Measurements from ENCODE around the gene HNRNPLL.
"Not testable (repeated sequence)": the region's sequence is repeated elsewhere in the genome, so short reads cannot be mapped to it uniquely, and the experiment has no call there.

HNRNPLL gene

DNA sequence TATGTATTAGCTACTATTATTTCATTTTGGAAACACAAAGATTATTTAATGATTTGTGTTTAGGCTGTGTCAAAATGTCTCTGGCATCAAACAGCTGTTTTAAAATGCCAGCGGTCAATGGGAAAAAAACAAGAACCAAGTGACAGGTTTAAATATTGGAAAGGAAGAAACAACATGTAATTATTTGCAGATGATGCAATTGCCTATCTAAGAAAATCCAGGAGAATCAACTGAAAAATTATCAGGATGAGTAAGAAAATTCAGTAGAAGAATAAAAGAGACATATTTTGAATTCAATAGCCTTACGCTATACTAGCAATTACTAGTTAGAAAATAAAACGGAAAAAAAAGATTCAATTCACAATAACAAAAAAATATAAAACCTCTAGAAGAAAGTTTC lies 51.6 kb downstream of the HNRNPLL start:
- DNase-seq = no peak

DNA sequence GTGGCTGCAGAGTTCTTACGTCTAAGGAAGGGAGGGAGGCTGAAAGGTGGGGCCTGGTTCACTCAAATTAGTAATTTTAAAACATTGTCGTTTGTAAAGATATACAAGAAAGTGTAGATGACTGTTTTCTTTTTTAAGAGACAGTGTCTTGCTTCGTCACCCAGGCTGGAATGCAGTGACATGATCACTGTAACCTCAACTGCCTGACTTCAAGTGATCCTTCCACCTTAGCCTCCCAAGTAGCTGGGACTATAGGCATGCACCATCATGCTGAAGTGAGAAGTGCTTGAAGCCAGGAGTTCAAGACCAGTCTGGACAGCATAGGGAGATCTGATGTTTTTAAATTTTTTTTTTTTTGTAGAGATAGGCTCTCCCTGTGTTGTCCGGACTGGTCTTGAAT lies 52.9 kb downstream of the HNRNPLL start:
- DNase-seq = no peak

DNA sequence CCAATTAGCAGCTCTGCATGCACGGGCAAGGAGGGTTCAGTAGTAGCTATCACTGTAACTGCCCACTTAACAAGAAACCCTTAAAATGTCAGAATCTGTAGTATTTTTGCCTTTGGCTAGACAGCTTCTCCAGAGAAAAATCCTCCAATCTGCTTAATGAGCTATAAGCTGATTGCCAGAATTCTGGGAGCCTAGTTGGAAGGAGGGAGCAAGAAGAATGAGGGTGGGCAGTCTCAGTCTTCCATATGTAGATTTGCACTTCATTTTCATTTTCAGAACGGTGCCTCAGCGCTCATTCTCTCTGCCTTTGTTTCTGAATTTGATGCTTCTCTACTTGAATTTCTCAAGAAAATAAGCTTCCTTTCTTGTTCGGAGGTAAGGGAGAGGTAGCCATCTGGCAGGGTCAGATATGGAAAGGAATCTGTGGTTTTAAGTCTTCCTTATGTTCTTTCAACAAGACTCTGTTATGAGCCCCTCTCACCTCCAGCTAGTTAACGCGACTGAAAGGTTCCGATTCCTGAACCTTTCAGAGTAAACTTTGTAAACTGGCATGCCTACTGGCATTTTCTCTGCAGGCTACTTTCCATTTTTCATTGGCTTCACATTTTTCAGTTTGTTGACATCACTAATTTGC lies 53.5 kb downstream of the HNRNPLL start:
- no peak for DNase-seq

DNA sequence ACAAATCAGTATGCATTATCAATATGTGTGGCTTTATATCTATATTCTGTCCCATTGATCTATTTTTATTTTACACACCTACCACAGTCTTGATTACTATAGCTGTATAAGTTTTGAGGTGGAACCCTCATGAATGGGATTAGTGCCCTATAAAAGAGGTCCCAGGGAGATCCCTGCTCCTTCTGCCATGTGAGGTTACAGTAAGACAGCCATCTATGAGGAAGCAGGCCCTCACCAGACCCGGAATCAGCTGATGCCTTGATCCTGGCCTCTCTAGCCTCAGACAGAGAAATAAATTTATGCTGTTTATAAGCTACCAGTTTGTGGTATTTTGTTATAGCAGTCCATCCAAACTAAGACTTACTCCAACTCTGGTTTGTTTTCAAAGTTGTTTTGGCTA lies 54.9 kb downstream of the HNRNPLL start:
- DNase-seq = no peak

DNA sequence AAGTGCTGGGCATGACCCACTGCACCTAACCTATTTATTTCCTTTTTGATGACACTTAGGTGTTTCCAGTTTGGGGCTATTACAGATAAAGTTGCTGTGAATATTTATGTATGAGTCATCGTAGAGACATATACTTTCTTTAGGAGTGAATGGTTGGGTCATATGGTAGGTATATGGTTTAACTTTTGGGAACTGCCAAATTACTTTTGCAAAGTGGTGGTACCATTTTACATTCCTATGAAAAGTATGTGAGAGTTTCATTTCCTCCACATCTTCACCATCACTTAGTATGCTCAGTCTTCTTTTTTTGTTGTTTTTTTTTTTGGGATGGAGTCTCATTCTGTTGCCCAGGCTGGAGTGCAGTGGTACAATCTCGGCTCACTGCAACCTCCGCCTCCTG lies 56.1 kb downstream of the HNRNPLL start:
- DNase-seq = no peak

DNA sequence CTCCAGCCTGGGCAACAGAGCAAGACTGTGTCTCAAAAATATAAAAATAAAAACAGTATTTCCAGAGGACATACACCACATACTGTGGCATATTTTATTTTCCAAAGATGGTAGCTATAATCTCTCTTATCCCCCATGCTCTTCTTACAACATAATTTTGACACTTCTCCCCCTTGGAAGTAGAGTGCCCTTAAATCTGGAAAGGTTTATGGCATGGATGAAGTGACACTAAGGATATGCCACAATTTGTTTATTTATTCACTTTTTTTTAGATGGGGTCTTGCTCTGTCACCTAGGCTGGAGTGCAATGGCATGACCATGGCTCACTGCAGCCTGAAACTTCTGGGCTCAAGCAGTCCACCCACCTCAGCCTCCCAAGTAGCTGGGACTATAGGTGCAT lies 56.7 kb downstream of the HNRNPLL start:
- DNase-seq = no peak

DNA sequence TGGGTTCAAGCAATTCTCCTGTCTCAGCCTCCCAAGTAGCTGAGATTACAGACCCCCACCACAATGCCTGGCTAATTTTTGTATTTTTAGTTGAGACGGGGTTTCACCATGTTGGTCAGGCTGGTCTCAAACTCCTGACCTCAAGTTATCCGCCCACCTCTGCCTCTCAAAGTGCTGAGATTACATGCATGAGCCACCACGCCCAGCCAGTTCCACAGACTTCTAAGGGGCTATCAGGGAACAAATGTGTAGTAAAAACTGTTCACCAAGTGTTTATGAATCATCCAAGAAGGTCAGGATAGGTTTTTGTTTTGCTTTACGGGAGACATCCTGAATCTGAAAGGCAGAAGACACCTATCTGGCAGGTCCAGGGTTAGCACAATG lies 60.5 kb downstream of the HNRNPLL start:
- DNase-seq = not testable (repeated sequence)

DNA sequence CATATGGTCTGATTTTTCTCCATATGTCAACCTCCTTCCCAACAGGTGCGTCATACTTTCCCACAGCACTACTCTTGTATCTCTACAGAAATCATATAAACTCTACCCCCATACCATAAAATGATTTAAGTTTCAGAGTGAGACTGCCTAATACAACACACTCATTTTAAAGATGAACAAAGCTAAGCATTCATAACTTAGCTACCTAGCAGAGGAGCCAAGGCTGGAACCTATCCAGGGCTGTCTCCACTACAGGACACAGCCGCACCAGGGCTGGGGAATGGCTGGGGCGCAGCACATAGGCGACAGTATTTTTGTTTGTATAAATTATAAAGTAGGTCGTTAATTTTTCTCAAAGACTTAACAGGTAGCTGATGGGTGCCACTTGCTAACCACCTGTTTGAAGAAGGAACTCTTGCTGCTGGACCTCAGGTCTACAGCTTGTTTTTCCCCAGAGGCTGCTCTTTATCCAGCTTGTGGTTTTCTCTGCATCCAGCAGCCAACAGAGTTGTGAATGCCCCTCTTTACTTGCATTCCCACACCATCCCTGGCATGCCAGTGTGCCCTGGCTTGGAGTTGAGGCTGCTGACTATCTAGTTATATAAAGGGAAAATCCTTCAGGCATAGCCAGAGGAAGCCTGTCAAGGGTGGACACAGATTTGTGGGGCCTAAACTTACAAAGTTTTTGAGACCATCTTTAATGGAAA lies 62.0 kb downstream of the HNRNPLL start:
- no peak for DNase-seq

DNA sequence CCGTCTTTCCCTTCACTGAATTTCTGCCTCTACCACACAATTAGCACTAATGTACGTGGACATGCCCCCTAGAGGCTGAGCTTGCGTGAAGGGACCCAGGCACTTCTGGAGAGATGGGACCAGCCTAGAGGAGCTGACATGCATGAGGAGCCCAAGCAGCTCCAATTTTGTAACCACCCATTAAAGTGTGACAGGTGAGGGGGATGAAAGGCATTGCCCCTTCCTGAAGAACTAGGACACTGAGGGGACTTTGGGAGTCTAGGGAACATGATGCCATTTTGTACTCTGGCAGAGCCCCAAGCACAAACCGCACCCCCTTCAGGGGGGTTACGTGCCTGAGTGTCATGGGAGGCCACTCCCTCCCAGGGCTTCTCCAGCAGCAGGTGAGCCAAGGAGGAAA lies 63.6 kb downstream of the HNRNPLL start:
- DNase-seq = no peak

DNA sequence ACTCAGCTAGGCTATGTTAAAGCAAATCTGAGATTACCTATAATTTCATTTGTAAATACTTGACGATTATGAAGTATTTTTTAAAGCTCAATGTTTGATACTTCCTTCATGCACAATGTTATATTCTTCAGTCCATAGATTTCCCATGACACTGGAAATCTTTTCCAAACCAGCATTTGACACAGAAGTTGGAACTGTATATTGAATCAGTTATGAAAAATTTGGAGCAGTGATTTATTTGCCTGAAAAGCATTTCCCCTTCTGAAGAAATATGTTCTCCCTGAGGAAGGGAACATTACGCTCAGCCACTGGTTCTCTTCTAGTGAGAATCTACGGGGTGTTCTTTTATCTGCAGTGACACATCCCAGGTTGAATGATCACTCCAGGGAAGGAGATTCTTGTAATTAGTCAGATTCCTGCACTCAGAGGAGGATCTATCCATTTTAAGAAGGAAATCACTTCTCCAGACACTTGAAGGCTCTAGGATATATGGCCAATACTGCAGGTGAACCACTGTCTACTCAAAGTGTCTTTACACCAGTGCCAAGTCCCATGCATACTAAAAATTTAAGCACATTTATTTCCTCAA lies 64.7 kb downstream of the HNRNPLL start:
- no peak for DNase-seq

DNA sequence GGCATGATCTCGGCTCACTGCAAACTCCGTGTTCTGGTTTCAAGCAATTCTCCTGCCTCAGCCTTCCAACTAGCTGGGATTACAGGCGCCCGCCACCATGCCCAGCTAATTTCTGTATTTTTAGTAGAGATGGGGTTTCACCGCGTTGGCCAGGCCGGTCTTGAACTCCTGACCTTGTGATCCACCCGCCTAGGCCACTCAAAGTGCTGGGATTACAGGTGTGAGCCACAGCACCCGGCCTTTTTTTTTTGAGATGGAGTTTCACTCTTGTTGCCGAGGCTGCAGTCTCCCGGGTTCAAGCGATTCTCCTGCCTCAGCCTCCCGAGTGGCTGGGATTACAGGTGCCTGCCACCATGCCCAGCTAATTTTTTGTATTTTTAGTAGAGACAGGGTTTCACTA lies 65.4 kb downstream of the HNRNPLL start:
- not testable (repeated sequence) for DNase-seq

DNA sequence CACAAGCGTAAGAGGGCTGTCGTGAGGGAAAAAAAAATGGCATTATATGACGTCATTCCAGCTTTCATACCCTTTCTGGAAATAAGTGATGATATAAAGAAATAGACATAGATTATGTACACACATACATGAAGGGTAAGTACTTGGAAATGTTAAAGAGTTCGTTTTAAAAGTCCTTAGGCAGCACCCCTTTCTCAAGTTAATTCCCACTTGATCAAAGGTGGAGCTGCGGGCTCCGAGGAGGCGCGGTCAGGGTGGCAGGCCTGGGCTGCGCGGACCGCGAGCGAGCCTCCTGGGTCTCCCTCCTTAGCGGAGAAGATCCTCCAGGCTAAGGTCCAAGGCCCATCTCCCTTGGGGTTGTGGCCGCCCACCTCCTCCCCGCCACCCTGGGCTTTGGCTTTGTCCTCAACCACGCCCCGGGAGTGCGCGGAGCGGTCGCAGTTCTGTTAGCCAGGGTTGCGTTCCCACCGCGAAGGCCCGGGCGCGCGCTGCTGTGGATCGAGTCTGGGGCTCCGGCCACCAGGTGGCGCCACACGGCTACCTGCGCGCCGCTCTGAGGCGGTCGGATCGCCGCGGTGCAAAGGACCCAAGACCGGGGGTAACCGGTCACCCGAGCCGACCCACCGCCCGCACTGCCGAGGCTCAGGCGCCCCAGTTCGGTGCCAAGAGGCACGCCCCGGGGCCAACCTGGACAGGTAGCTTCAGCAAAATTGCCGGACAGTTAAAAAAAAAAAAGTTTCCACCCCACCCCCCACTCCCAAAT lies 66.8 kb downstream of the HNRNPLL start:
- DNase-seq = peak; percentile 59

DNA sequence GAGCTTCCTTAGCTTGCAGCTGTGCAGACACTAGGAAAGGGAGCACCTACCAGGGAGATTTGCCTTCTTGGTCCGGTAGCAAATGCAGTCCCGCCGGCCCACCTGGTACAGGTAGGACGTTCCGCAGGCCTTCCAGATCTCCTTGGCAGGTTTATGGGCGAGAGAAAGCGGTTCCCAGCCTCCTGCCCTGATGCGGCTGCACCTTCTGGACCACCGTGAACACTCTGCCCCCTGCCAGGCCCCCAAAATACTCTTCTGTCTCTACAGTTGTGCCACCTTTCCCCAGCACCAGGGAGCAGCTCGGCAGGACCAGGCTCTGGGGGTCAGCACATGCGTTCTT lies 67.4 kb downstream of the HNRNPLL start:
- no peak for DNase-seq

DNA sequence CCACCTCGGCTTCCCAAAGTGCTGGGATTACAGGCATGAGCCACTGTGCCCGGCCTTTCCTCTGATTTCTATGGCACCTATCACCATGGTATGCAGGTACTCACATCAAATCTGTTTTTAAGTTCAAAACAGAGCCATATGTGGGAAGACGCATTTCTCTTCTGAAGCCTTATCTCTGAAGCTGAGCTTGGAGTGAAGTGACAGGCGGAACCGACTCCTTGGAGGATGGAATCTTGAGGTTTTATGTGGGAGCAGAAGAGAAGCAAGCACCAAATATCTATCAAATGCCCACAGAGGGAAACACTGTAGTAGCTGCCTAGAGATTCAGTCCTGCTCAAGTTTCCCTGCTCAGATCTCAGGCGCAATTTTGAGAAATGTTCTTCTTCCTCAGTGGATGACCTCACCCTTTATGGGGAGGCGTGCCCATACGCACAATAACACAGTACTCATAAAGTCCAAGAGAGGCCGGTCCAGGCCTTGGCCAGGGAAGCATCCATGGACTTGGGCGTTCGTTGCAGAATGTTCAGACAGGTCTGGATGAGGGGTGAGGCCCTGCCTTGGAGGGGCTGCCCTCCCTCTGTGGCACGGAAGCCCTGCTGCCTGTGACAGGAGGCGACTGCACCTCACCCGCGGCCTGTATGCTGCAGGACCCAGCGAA lies 67.9 kb downstream of the HNRNPLL start:
- no peak for DNase-seq

DNA sequence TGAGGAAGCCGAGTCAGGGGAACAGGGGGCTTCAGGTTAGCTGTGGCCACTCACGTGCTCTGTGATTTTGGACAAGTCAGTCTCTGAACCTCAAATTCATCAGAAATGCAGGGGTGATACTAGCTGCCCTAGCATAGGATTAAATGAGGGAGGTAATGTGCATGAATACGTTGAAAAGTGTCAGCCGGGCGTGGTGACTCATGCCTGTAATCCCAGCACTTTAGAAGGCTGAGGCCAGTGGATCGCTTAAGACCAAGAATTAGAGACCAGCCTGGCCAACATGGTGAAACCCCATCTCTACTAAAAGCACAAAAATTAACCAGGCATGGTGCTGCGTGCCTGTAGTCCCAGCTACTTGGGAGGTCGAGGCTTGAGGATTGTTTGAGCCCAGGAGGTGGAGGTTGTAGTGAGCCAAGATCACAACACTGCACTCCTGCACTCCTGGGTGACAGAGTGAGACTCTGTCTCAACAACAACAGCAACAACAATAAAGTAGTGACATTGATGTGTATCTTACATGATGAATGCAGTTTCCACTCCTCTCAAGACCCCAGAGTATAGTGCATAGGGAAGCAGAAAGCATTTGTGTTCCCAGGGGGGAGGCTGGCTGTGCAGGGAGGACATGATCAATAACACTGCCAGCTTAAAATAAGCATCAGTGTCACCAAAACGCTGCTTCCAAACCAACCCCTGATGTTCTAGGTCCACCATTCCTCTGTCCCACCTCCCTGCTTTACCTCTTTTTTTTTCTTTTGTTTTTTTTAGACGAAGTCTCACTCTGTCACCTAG lies 68.8 kb downstream of the HNRNPLL start:
- no peak for DNase-seq

DNA sequence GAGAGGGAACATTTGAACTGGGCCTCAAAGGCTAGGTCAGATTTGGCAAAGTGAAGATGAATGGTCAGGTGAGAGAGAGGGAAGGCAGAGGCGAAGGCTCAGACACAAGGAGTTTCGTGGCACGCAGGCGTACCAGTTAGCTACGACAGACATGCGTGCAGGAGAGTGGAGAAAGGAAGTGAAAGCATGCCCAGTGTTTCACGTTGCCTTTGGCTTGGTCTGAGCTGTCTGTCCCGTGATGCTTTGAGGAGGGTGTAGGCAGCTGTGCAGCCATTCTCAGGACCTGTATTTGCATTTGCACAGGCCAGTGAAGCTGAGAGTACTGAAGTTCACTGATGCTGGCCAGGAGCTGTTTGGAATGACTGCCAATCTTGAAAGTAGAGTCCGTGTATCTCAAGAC lies 69.5 kb downstream of the HNRNPLL start:
- DNase-seq = no peak

DNA sequence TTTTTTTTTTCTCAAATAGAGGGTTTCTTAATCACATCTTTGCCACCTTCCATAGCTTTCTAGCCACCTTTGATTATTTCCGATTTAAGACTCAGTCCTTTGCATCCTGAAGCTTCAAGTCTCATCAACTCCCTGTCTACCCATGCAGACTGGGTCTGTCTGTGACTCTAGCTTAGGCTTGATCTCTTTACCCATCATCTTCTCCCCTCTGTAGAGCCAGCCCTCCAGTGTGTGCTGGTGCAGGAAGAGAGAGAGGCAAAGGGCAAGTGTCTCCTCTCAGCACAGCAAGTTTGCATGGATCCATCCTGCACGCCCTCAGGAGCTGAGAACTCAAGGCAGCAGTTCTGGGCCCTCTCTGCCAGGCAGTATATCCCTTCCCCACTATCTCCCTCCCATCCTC lies 70.4 kb downstream of the HNRNPLL start:
- DNase-seq = no peak

DNA sequence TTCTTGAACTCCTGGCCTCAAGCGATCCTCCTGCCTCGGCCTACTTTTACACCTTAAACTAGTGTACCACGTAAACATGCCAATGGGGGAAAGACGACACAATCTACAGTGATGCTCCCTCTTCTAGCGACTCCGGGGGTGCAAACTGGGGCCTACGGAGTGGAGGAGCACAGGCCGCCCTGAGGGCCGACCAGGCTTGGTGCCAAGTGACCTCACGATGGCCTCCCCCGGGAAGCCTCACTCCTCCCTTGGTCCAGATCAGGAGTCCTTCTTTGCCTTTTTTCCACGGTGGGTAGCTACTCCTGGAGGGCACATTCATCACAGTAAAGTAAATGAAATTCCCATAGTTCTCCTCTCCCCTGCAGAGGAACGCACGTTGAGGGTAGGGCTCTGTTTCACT lies 73.5 kb downstream of the HNRNPLL start:
- DNase-seq = no peak

DNA sequence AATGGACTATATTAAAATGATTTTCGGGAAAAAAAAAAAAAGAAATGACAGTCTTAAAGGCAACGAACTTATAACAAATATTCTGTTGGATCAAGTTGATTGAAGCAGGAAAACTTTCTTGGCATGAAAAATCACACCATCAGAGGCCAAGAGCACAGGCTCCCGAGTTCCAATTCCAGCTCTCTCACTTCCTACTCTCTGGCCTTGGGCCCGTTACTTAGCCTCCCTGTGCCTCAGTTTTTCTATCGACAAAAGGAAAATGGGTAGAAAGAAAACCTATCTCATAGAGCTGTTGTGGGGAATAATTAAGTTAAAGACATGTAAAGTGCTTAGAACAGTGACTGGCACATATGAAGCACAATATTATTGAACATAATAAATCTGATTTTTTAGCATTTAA lies 74.2 kb downstream of the HNRNPLL start:
- DNase-seq = no peak

DNA sequence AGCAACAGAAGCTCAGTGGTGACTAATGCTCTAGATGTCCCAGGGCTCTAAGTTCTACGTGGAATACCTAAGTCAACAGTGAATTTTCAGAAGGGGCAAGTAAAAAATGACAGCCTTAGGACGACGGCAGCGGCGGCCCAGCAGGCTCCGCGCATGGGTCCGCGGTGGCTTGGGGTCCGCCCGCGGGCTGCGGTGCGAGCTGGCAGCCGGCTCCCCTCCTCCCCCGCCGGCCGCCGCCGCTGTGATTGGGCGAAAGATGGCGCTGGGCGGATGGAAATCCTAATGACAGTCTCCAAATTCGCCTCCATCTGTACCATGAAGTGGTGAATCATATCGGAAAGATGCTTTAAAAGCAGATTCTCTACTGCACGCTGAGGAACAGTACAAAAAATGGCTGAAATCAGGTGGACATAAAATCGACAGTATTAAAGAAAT lies 74.7 kb downstream of the HNRNPLL start:
- DNase-seq = peak; percentile 62

DNA sequence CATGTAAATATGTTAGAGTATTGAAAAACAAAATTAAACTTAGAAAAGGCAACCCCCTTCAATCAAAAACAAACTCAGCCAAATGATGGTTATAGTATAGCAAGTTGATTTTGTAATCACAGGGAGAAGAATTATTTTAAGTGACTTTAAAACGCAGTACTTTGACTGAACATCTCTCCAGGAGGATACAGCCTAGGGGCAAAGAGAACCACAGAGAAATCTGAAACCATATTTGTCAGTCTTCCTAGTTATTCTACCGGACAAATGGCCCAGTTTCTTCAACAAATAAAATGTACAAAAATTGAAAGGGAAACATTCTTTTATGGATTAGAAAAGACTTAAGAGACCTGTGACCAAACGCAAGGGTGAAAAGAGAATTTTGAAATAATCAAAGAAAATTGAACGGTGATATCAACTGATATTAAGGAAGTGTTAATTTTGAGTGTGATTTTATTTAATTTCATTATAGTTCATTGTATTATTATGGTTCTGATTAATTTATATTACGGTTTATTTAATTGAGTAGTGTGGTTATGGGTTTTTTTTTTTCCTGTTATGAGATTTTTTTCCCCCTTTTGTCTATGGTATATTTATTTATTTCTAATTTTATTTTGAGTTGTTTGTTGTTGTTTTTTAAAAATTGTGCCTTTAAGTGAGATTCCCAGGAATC lies 75.3 kb downstream of the HNRNPLL start:
- no peak for DNase-seq

DNA sequence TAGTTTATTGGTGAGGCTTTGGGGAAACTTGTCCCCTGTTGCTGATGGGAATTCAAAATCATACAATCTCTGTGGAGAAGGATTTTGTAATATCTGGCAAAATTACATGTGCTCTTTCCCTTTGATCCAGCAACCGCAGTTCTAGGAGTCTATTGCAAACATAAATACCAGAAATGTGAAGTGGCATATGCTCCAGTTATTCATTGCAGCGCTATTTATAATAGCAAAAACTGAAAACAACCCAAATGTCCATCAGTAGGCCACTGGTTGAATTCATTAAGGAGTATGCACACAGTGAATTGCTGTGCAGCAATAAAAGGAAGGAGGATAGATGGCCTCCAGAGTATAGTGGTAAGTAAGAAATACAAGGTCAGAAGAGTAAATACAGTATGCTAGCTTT lies 76.5 kb downstream of the HNRNPLL start:
- DNase-seq = no peak

Data from NCI-H1105 treated with DMSO at 0.1 percent for 48 hours (cell line).